H1 (cell line): ENCODE results near the gene POLR3H. TPM values are rescaled to one million over a fixed set of nuclear protein-coding genes. Genes with fewer than 3 reads are reported as not detected.

Experiments used
- CTCF ChIA-PET: fragments of 300-600 bp; sonication (Branson Sonifier 250); formaldehyde crosslinking; loops from one replicate; lab custom pipeline; 2021; ENCODE audit not compliant: partially characterized antibody; lab: Charles Lee
- POLR2A ChIA-PET: fragments of 300-600 bp; sonication (Branson Sonifier 250); formaldehyde crosslinking; loops from one replicate; lab custom pipeline; 2021; ENCODE audit warnings: inconsistent platforms; ENCODE audit not compliant: partially characterized antibody; lab: Charles Lee
- DNase-seq, 2 experiments: peaks; one replicate each; pipeline versions ENCODE4 v3.0.0 to v3.0.0-alpha.2; 2010 to 2022; ENCODE audit warnings: low spot score in 2 of 2, low read depth in 1 of 2, mixed read lengths in 1 of 2
- FAIRE-seq: peaks from 2 replicates; lab custom pipeline; 2011; peaks lifted over from hg19 to GRCh38; lab: Jason Lieb, UNC
- H2AFZ ChIP-seq: 2 replicates; pipeline ENCODE4 v1.8.1; 2012; ENCODE audit warnings: low read length, inconsistent platforms
- H2AK5ac ChIP-seq: 2 replicates; pipeline ENCODE4 v1.6.1; 2013; ENCODE audit warnings: low read depth, low read length
- H2BK120ac ChIP-seq: replicated peaks from 2 replicates; pipeline ENCODE3; 2013; ENCODE audit warnings: low read depth, low read length, inconsistent platforms
- H2BK12ac ChIP-seq: 2 replicates; pipeline ENCODE4 v1.6.1; 2013; ENCODE audit warnings: low read depth, low read length
- H2BK15ac ChIP-seq: 2 replicates; pipeline ENCODE4 v1.6.1; 2013; ENCODE audit warnings: low read length
- H2BK20ac ChIP-seq: 2 replicates; pipeline ENCODE4 v1.6.1; 2013; ENCODE audit warnings: low read length
- H2BK5ac ChIP-seq: 2 replicates; pipeline ENCODE4 v1.6.1; 2013; ENCODE audit warnings: low read depth, low read length
- H3K14ac ChIP-seq: 2 replicates; pipeline ENCODE4 v1.6.1; 2013; ENCODE audit warnings: inconsistent platforms; ENCODE audit not compliant: insufficient read length
- H3K18ac ChIP-seq: 2 replicates; pipeline ENCODE4 v1.6.1; 2013; ENCODE audit warnings: low read length; ENCODE audit errors: extremely low read depth
- H3K23ac ChIP-seq: 2 replicates; pipeline ENCODE4 v1.6.1; 2013; ENCODE audit warnings: inconsistent platforms; ENCODE audit not compliant: insufficient read length
- H3K23me2 ChIP-seq: 2 replicates; pipeline ENCODE4 v1.6.1; 2013; ENCODE audit warnings: low read depth, low read length
- H3K27ac ChIP-seq: 2 replicates; pipeline ENCODE4 v1.6.1; 2011; ENCODE audit warnings: low read depth, low read length, inconsistent platforms
- H3K27me3 ChIP-seq, 4 experiments: replicated peaks in 1 of 4; 1 replicate in 1 of 4; 2 replicates in 3 of 4; pipeline versions ENCODE4 v1.6.1 to v1.8.1; 2011 to 2013; ENCODE audit warnings: low read length in 3 of 4, mild to moderate bottlenecking in 3 of 4, inconsistent platforms in 2 of 4, mixed read lengths in 2 of 4, moderate library complexity in 1 of 4; ENCODE audit not compliant: control insufficient read depth in 3 of 4, insufficient read depth in 3 of 4; ENCODE audit errors: extremely low read depth in 1 of 4
- H3K36me3 ChIP-seq, 4 experiments: 2 replicates each; pipeline versions ENCODE4 v1.6.1 to v1.8.1; 2011 to 2013; ENCODE audit warnings: mild to moderate bottlenecking in 4 of 4, low read length in 3 of 4, moderate library complexity in 2 of 4, control low read depth in 1 of 4, inconsistent platforms in 1 of 4; ENCODE audit not compliant: insufficient read depth in 4 of 4, control insufficient read depth in 2 of 4
- H3K4ac ChIP-seq: replicated peaks from 2 replicates; pipeline ENCODE3; 2013; ENCODE audit warnings: low read length, low read depth, mixed read lengths, inconsistent platforms; ENCODE audit not compliant: insufficient read length
- H3K4me1 ChIP-seq, 4 experiments: replicated peaks in 1 of 4; 1 replicate in 1 of 4; 2 replicates in 3 of 4; pipeline versions ENCODE4 v1.6.1 to v1.8.1; 2011 to 2013; ENCODE audit warnings: low read length in 3 of 4, inconsistent platforms in 2 of 4, mixed read lengths in 1 of 4; ENCODE audit not compliant: insufficient read depth in 4 of 4, control insufficient read depth in 3 of 4
- H3K4me2 ChIP-seq, 2 experiments: 2 replicates each; pipeline versions ENCODE4 v1.6.1 to v1.8.1; 2011 to 2013; ENCODE audit warnings: low read depth in 2 of 2, low read length in 2 of 2, control low read depth in 1 of 2, inconsistent platforms in 1 of 2, mild to moderate bottlenecking in 1 of 2; ENCODE audit not compliant: insufficient read depth in 1 of 2
- H3K4me3 ChIP-seq, 4 experiments: fragments of 200-600, 300-600 bp in 1 of 4; sonication (generic), shearing (Covaris generic), sonication (Bioruptor Twin) in 1 of 4; 2 replicates each; pipeline versions ENCODE4 v1.5.1 to v1.8.1; 2011 to 2016; ENCODE audit warnings: low read length in 4 of 4, low read depth in 3 of 4, control low read depth in 2 of 4, inconsistent platforms in 2 of 4, mild to moderate bottlenecking in 2 of 4, mixed read lengths in 1 of 4, moderate library complexity in 1 of 4; ENCODE audit not compliant: insufficient read depth in 2 of 4; ENCODE audit errors: extremely low read depth in 1 of 4
- H3K56ac ChIP-seq: replicated peaks from 2 replicates; pipeline ENCODE3; 2013; ENCODE audit warnings: low read depth, mild to moderate bottlenecking, mixed read lengths, low read length, inconsistent platforms; ENCODE audit not compliant: insufficient read length
- H3K79me1 ChIP-seq: 2 replicates; pipeline ENCODE4 v1.6.1; 2013; ENCODE audit warnings: low read depth, low read length, control low read depth
- H3K79me2 ChIP-seq, 2 experiments: 2 replicates each; pipeline versions ENCODE4 v1.6.1 to v1.8.1; 2012 to 2013; ENCODE audit warnings: low read length in 2 of 2, mild to moderate bottlenecking in 2 of 2, inconsistent platforms in 1 of 2; ENCODE audit not compliant: insufficient read depth in 2 of 2, control insufficient read depth in 1 of 2
- H3K9ac ChIP-seq, 4 experiments: replicated peaks in 1 of 4; 1 replicate in 1 of 4; 2 replicates in 3 of 4; pipeline versions ENCODE4 v1.6.1 to v1.8.1; 2011 to 2013; ENCODE audit warnings: low read depth in 3 of 4, low read length in 3 of 4, control low read depth in 2 of 4, mild to moderate bottlenecking in 2 of 4, moderate library complexity in 2 of 4, inconsistent platforms in 1 of 4; ENCODE audit errors: extremely low read depth in 1 of 4
- H3K9me3 ChIP-seq, 2 experiments: 2 replicates each; pipeline versions ENCODE4 v1.6.1 to v1.8.1; 2012 to 2013; ENCODE audit warnings: mild to moderate bottlenecking in 2 of 2, moderate library complexity in 2 of 2, control low read depth in 1 of 2, inconsistent platforms in 1 of 2, low read depth in 1 of 2, low read length in 1 of 2, mixed read lengths in 1 of 2; ENCODE audit not compliant: insufficient read depth in 2 of 2
- H4K20me1 ChIP-seq, 2 experiments: replicated peaks in 1 of 2; 2 replicates each; pipeline versions ENCODE3 to v1.8.1; 2011 to 2013; ENCODE audit warnings: inconsistent platforms in 2 of 2, low read length in 2 of 2, mild to moderate bottlenecking in 1 of 2; ENCODE audit not compliant: insufficient read depth in 2 of 2, control insufficient read depth in 1 of 2
- H4K5ac ChIP-seq: 2 replicates; pipeline ENCODE4 v1.6.1; 2013; ENCODE audit warnings: low read length, low read depth, mixed read lengths, inconsistent platforms; ENCODE audit not compliant: insufficient read length
- H4K8ac ChIP-seq: 2 replicates; pipeline ENCODE4 v1.8.0; 2013; ENCODE audit warnings: mild to moderate bottlenecking, moderate library complexity, low read length, inconsistent platforms; ENCODE audit not compliant: insufficient read depth; ENCODE audit errors: extremely low read depth
- H4K91ac ChIP-seq: replicated peaks from 2 replicates; pipeline ENCODE3; 2013; ENCODE audit warnings: low read length, mixed read lengths, inconsistent platforms; ENCODE audit not compliant: insufficient read length
- CEBPB ChIP-seq: IDR thresholded peaks from 2 replicates; pipeline ENCODE4 v1.6.1; 2012; ENCODE audit warnings: low read depth, low read length
- CTBP2 ChIP-seq: IDR thresholded peaks from 2 replicates; pipeline ENCODE4 v1.7.0; 2011; ENCODE audit warnings: borderline replicate concordance, mild to moderate bottlenecking, moderate library complexity, mixed read lengths, low read length; ENCODE audit not compliant: insufficient read depth, insufficient read length
- WGBS, 2 experiments: shearing (Covaris generic) in 1 of 2; methylation state at CpG; one replicate each; pipeline versions ENCODE4 v1.1.6 to v1.1.7; 2013 to 2015; ENCODE audit warnings: low lambda C conversion rate in 2 of 2, mixed read lengths in 2 of 2, inconsistent platforms in 1 of 2, low coverage in 1 of 2, missing lambda C conversion rate in 1 of 2; ENCODE audit not compliant: insufficient replicate concordance in 2 of 2, insufficient coverage in 1 of 2, insufficient read length in 1 of 2; ENCODE audit errors: extremely low coverage in 1 of 2, missing lambda C conversion rate in 1 of 2; 5-methylcytosine and 5-hydroxymethylcytosine counted together
- polyA plus RNA-seq, 7 experiments: library from polyadenylated mRNA; depleted of rRNA in 3 of 7; stranded (reverse) in 5 of 7; unstranded in 2 of 7; fragments of >200 nt in 5 of 7; fragments of 200-250 nt in 2 of 7; gene quantifications; 1 replicate in 5 of 7; 2 replicates in 1 of 7; 4 replicates in 1 of 7; pipeline versions ENCODE4 v1.2.1 to v1.2.3, GENCODE V29; 2011 to 2013; ENCODE audit warnings: missing spikeins in 2 of 7, mixed read lengths in 2 of 7
- total RNA-seq: library from RNA; stranded (reverse); fragmentation: NEBNext Ultra II Directional; extraction: Animal tissue kit (Norgen Biotek cat#: 25700); gene quantifications from 2 replicates; pipeline ENCODE4 v1.2.1, GENCODE V29; 2021

Gene POLR3H
- total and polyA plus RNA-seq, 2 of the 8 experiments (the other 6 are each of a cell fraction or from before 2014, with no cell fraction given): 29.7 to 39.2 TPM

- Histone ChIP-seq H3K79me2 (no peaks in the 10 kb centered on the region), H2BK12ac (no peak overlapping the region), H3K27me3 (no peaks in the 10 kb centered on the region), H3K56ac (no peak overlapping the region), H3K4me3 (no peak overlapping the region), H3K4me2 (no peak overlapping the region), H3K4me1 (no peaks in the 10 kb centered on the region; a peak in 2 of 7 replicates), H3K18ac (no peak overlapping the region), H4K91ac (no peak overlapping the region), H3K9ac (no peak overlapping the region), H3K4ac (no peak overlapping the region), H3K79me1 (no peaks in the 10 kb centered on the region; the same call in 1 of the 2 replicates), H3K23ac (no peak overlapping the region), H2BK20ac (no peak overlapping the region), H3K23me2 (peaks cover 3% of the 10 kb centered on the region; the same call in 1 of the 2 replicates), H4K20me1 (peaks cover 0 to 7% of the 10 kb centered on the region in 2 experiments), H2AFZ (no peak overlapping the region), H3K9me3 (no peaks in the 10 kb centered on the region), H3K27ac (no peak overlapping the region), H2BK120ac (no peak overlapping the region), H2BK5ac (no peak overlapping the region), H3K14ac (no peak overlapping the region), H2BK15ac (no peak overlapping the region), H2AK5ac (no peak overlapping the region), H3K36me3 (no peaks in the 10 kb centered on the region), H4K8ac (no peak overlapping the region; the same call in 1 of the 2 replicates), H4K5ac (no peak overlapping the region)
- POLR2A ChIA-PET: interaction anchor here (0.7 to 1.6 kb wide), 4 partner anchors 15 to 48 kb away, joined by 3 to 4 read pairs (median 4); partner anchors contain the start of gene CSDC2
- DNase-seq: no peak
- CTCF ChIA-PET: interaction anchor here (1.0 to 8.6 kb wide), 9 partner anchors 13 to 61 kb away, joined by 5 to 169 read pairs (median 21); partner anchors contain the start of genes CSDC2 and PMM1
- WGBS, 2 experiments: 98% methylated on average over 15 of the region's 15 CpGs; no CpG with 5 or more reads in 1 of the 2 experiments
- FAIRE-seq: no peak
- TF ChIP-seq CTBP2 (no peak), CEBPB (no peak)
These were observed 31.3 kb upstream of the POLR3H start for GRCh38 chr22:41575533-41575932.
